ENCODE measurements around the gene SZRD1. TPM values are rescaled to one million over a fixed set of nuclear protein-coding genes. Genes with fewer than 3 reads are reported as not detected.
A peak's percentile ranks its signal among the peaks of the same experiment; 100 is the strongest.

Gene SZRD1
- total RNA-seq, 1 experiment from 2014 or later: 175 TPM

DNA sequence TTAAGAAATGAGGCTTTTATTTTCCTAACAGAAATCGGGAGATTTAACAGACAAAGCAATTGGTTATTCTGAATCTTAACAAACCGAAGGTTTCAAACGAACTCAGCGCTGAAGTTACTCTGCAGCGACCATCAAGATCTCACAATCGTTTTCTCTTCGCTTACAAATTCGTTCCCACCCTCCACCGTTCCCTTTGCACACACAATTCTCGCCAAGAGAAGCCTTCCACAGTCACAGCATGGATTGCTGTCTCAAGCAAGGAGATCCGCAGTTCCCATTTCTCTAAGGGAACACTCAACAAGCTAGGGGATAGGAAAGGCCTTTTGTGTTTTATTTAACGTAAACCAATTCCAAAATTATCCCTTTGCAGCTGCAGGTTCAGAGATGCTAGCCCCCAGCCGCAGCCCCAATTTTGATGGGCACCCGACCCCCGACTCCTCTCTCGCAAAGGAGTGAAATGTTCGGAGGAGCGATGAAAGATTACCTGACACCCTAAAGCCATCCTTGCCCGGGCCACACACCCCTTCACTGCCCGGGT, 15.5 kb upstream of the SZRD1 start:
- in situ Hi-C loops (cut with HindIII; ENCODE audit: low pct_unique_long_range_greater_than_20kb, low sequenced_read_pairs): no loop called here
- no peaks in the 10 kb centered on the region for H3K27me3 ChIP-seq (ENCODE audit: control insufficient read depth, insufficient read depth, low read length)
- H3K4me3 ChIP-seq (ENCODE audit: low read depth in 2 of 2, low read length in 2 of 2): peak overlapping the region; percentile 75
- CTCF ChIA-PET: interaction anchor here (1.5 kb wide), 1 partner anchor 12 kb away, joined by 7 read pairs; no protein-coding TSS in a partner anchor
- no peak for DNase-seq (ENCODE audit: low read depth, low spot score)
- no TSS peak for BruUV-seq (replicated peaks)
- POLR2A ChIA-PET: interaction anchor here (0.6 kb wide), 1 partner anchor 24 kb away, joined by 3 read pairs; no protein-coding TSS in a partner anchor
- peak overlapping the region; percentile 85 for H3K27ac ChIP-seq (ENCODE audit: low read length)
- no peaks in the 10 kb centered on the region; the same call in 1 of the 2 replicates for H3K36me3 ChIP-seq (ENCODE audit: control insufficient read depth, insufficient read depth, low read length)
- TF ChIP-seq, protein P1, sequence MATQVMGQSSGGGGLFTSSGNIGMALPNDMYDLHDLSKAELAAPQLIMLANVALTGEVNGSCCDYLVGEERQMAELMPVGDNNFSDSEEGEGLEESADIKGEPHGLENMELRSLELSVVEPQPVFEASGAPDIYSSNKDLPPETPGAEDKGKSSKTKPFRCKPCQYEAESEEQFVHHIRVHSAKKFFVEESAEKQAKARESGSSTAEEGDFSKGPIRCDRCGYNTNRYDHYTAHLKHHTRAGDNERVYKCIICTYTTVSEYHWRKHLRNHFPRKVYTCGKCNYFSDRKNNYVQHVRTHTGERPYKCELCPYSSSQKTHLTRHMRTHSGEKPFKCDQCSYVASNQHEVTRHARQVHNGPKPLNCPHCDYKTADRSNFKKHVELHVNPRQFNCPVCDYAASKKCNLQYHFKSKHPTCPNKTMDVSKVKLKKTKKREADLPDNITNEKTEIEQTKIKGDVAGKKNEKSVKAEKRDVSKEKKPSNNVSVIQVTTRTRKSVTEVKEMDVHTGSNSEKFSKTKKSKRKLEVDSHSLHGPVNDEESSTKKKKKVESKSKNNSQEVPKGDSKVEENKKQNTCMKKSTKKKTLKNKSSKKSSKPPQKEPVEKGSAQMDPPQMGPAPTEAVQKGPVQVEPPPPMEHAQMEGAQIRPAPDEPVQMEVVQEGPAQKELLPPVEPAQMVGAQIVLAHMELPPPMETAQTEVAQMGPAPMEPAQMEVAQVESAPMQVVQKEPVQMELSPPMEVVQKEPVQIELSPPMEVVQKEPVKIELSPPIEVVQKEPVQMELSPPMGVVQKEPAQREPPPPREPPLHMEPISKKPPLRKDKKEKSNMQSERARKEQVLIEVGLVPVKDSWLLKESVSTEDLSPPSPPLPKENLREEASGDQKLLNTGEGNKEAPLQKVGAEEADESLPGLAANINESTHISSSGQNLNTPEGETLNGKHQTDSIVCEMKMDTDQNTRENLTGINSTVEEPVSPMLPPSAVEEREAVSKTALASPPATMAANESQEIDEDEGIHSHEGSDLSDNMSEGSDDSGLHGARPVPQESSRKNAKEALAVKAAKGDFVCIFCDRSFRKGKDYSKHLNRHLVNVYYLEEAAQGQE (IDR thresholded peaks at IDR 0.05; ENCODE audit: insufficient read depth in 1 of 2, low read depth in 2 of 2, low read length in 1 of 2): no peak
- TF ChIP-seq POLR2AphosphoS5 (IDR thresholded peaks at IDR 0.05; ENCODE audit: low read depth, low read length) (no peak), SIN3A (IDR thresholded peaks at IDR 0.05; ENCODE audit: borderline replicate concordance, insufficient read depth, low read depth, low read length) (no peak), TCF7L2 (IDR thresholded peaks at IDR 0.05; ENCODE audit: low read depth, low read length) (no peak)
- TF ChIP-seq, protein P2, sequence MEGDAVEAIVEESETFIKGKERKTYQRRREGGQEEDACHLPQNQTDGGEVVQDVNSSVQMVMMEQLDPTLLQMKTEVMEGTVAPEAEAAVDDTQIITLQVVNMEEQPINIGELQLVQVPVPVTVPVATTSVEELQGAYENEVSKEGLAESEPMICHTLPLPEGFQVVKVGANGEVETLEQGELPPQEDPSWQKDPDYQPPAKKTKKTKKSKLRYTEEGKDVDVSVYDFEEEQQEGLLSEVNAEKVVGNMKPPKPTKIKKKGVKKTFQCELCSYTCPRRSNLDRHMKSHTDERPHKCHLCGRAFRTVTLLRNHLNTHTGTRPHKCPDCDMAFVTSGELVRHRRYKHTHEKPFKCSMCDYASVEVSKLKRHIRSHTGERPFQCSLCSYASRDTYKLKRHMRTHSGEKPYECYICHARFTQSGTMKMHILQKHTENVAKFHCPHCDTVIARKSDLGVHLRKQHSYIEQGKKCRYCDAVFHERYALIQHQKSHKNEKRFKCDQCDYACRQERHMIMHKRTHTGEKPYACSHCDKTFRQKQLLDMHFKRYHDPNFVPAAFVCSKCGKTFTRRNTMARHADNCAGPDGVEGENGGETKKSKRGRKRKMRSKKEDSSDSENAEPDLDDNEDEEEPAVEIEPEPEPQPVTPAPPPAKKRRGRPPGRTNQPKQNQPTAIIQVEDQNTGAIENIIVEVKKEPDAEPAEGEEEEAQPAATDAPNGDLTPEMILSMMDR (IDR thresholded peaks at IDR 0.05): no peak
- ATAC-seq: no peak
- H3K9me3 ChIP-seq (ENCODE audit: control insufficient read depth, insufficient read depth, low read depth, low read length): no peaks in the 10 kb centered on the region
- peaks cover 29% of the 10 kb centered on the region for H3K4me1 ChIP-seq (ENCODE audit: control insufficient read depth, insufficient read depth, low read length)
- intact Hi-C loops (cut with micrococcal nuclease; ENCODE audit: unreplicated experiment): no loop called here

DNA sequence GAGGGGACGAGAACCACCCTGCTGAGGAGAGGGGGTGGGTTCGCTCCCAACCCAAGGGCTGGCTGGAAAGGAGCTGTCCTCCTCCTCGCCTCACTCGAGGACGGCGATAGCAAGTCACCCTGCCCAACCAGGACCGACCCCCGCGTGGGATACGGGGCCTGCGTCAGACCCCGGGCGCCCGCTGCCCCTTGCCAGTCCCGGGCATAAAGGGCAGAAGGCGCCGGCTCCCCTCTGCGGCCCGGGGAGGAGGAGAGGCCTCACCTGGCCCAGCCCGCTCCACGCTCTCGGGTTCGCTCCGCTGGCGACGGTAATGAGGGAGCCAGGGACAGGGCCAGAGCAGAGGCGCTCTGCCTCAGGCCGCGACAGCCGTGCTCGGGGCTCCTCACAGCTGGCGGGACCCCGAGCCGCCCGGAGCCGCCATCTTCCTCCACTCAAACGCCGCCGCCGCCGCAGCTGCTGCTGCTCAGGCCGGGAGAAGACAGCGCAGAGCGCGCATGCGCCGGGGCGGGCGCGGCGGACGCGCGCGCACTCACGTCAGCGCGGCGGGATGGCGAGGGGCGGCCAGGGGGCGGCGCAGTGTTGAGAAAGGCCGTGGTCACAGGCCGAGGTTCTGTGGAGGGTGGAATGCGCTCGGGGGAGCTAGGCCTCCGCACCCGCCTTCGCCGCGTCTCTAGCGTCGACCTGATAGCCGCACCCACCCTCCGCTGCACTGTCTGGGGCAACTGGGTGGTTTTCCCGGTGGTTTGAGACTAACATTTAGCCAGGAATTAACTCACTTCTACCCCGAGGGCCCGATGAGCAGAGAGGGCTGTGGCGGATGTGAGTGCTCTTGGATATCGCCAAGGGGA, 14.8 kb upstream of the SZRD1 start, which contains the start of gene FBXO42:
FBXO42 (minus strand) TSS at position 487 of the 848 bp plus-strand sequence. CDS start 37,062 bp downstream, outside the sequence.
- H3K36me3 ChIP-seq (ENCODE audit: control insufficient read depth, insufficient read depth, low read length): no peaks in the 10 kb centered on the region; the same call in 1 of the 2 replicates
- H3K4me1 ChIP-seq (ENCODE audit: control insufficient read depth, insufficient read depth, low read length): peaks cover 29% of the 10 kb centered on the region
- H3K9me3 ChIP-seq (ENCODE audit: control insufficient read depth, insufficient read depth, low read depth, low read length): no peaks in the 10 kb centered on the region
- ChIA-PET CTCF (interaction anchor here (1.5 kb wide), 1 partner anchor 11 kb away, joined by 7 read pairs; no protein-coding TSS in a partner anchor), POLR2A (interaction anchor here (0.6 kb wide), 3 partner anchors 11 to 23 kb away, joined by 3 to 8 read pairs (median 4); no protein-coding TSS in a partner anchor)
- intact Hi-C loops (cut with micrococcal nuclease; ENCODE audit: unreplicated experiment) (no loop called here), in situ Hi-C loops (cut with HindIII; ENCODE audit: low pct_unique_long_range_greater_than_20kb, low sequenced_read_pairs) (no loop called here)
- TF ChIP-seq, protein P2 (IDR thresholded peaks at IDR 0.05): no peak
- TF ChIP-seq SIN3A (IDR thresholded peaks at IDR 0.05; ENCODE audit: borderline replicate concordance, insufficient read depth, low read depth, low read length): peak; percentile 55; the same call in 1 of the 2 replicates
- TF ChIP-seq, protein P1 (IDR thresholded peaks at IDR 0.05; ENCODE audit: insufficient read depth in 1 of 2, low read depth in 2 of 2, low read length in 1 of 2): 0 out of 4 replicates have a peak, but pooled peaks of 1 of the 2 experiments have one; percentile 43
- peak; percentile 90 for TF ChIP-seq POLR2AphosphoS5 (IDR thresholded peaks at IDR 0.05; ENCODE audit: low read depth, low read length)
- peak; percentile 67 for TF ChIP-seq TCF7L2 (IDR thresholded peaks at IDR 0.05; ENCODE audit: low read depth, low read length)
- no peaks in the 10 kb centered on the region for H3K27me3 ChIP-seq (ENCODE audit: control insufficient read depth, insufficient read depth, low read length)
- no peak for DNase-seq (ENCODE audit: low read depth, low spot score)
- peak within 1 kb of the TSS; percentile 75 for H3K4me3 ChIP-seq (ENCODE audit: low read depth in 2 of 2, low read length in 2 of 2)
- no TSS peak for BruUV-seq (replicated peaks)
- H3K27ac ChIP-seq (ENCODE audit: low read length): peak within 1 kb of the TSS; percentile 97
- ATAC-seq: peak; percentile 95

All from Panc1 (cell line).